SH-SY5Y (cell line): Measurements from ENCODE around the gene ANKMY1.

Experiments
- GATA2 ChIP-seq: IDR thresholded peaks from 2 replicates; pipeline ENCODE4 v1.6.1; 2011; ENCODE audit warnings: mild to moderate bottlenecking, low read depth, low read length
- GATA3 ChIP-seq: IDR thresholded peaks from 2 replicates; pipeline ENCODE4 v1.6.1; 2011; ENCODE audit warnings: low read depth, mild to moderate bottlenecking, low read length, moderate library complexity

- TF ChIP-seq GATA2 (no peak), GATA3 (no peak)
Observed at GRCh38 chr2:240432430-240432819, 125.4 kb downstream of the ANKMY1 start.
